HepG2 (cell line): Measurements from ENCODE around the gene MED10. TPM values are rescaled to one million over a fixed set of nuclear protein-coding genes. Genes with fewer than 3 reads are reported as not detected.

Experiments
- ATAC-seq: fragments of 200-7000 bp; cut with Tn5 transposase; 3 replicates; pipeline ENCODE4 v1.9.1; 2020; ENCODE audit warnings: mild to moderate bottlenecking, moderate library complexity
- BruUV-seq: library from RNA; stranded (reverse); fragments of 400-500 nt; replicated peaks from 2 replicates; lab custom pipeline; 2021; lab: Mats Ljungman, UMichigan
- CTCF ChIA-PET: fragments of 300-600 bp; formaldehyde crosslinking; extraction: SDS; loops from one replicate; lab custom pipeline; 2021; ENCODE audit warnings: low total read pairs, inconsistent platforms, low intra/inter-chr PET ratio; lab: Yijun Ruan, JAX
- POLR2A ChIA-PET: fragments of 350-600 bp; sonication (Branson Sonifier 250); formaldehyde crosslinking; loops from one replicate; lab custom pipeline; 2020; ENCODE audit warnings: antibody characterized with exemption, inconsistent platforms; lab: Yijun Ruan, JAX
- DNase-seq: peaks from one replicate; pipeline ENCODE4 v3.0.0-alpha.2; 2015; ENCODE audit warnings: low spot score
- FAIRE-seq: peaks from 3 replicates; lab custom pipeline; 2011; peaks lifted over from hg19 to GRCh38; lab: Jason Lieb, UNC
- H2AFZ ChIP-seq: one replicate; pipeline ENCODE4 v1.6.1; 2011; ENCODE audit warnings: low read length, inconsistent platforms
- H3K27ac ChIP-seq: fragments of 300-600 bp; 3 replicates; pipeline ENCODE4 v1.8.0; 2011; ENCODE audit warnings: mixed run types, mild to moderate bottlenecking, mixed read lengths, low read length, inconsistent platforms; ENCODE audit not compliant: insufficient read depth; ENCODE audit errors: extremely low read length
- H3K27me3 ChIP-seq, 2 experiments: fragments of 200-600 bp in 1 of 2; 2 replicates in 1 of 2; 3 replicates in 1 of 2; pipeline versions ENCODE4 v1.6.0 to v1.8.0; 2011; ENCODE audit warnings: low read length in 2 of 2, mild to moderate bottlenecking in 2 of 2, moderate library complexity in 2 of 2, inconsistent platforms in 1 of 2; ENCODE audit not compliant: insufficient read depth in 2 of 2, control insufficient read depth in 1 of 2
- H3K36me3 ChIP-seq, 2 experiments: fragments of 200-600 bp in 1 of 2; replicated peaks in 1 of 2; 2 replicates in 1 of 2; 3 replicates in 1 of 2; pipeline versions ENCODE4 v1.5.1 to v1.8.0; 2011; ENCODE audit warnings: low read length in 2 of 2, inconsistent platforms in 1 of 2; ENCODE audit not compliant: insufficient read depth in 2 of 2, control insufficient read depth in 1 of 2
- H3K4me1 ChIP-seq: 2 replicates; pipeline ENCODE4 v1.5.1; 2012; ENCODE audit warnings: low read length, inconsistent platforms; ENCODE audit not compliant: insufficient read depth
- H3K4me2 ChIP-seq: 2 replicates; pipeline ENCODE4 v1.6.0; 2011; ENCODE audit warnings: low read depth, low read length, inconsistent platforms
- H3K4me3 ChIP-seq, 3 experiments: fragments of 200-600 bp in 1 of 3; sonication (generic), shearing (Covaris generic) in 1 of 3; replicated peaks in 1 of 3; 2 replicates each; pipeline ENCODE4 v1.5.1; 2011 to 2016; ENCODE audit warnings: low read length in 3 of 3, inconsistent platforms in 2 of 3, low read depth in 2 of 3, mild to moderate bottlenecking in 2 of 3, control low read depth in 1 of 3, mixed read lengths in 1 of 3; ENCODE audit not compliant: insufficient read depth in 1 of 3
- H3K79me2 ChIP-seq: one replicate; pipeline ENCODE4 v1.6.1; 2011; ENCODE audit warnings: low read length, inconsistent platforms; ENCODE audit not compliant: insufficient read depth
- H3K9ac ChIP-seq: 2 replicates; pipeline ENCODE4 v1.6.0; 2011; ENCODE audit warnings: mild to moderate bottlenecking, low read depth, low read length, inconsistent platforms; ENCODE audit not compliant: insufficient read depth
- H3K9me3 ChIP-seq: 2 replicates; pipeline ENCODE4 v1.5.1; 2012; ENCODE audit warnings: mild to moderate bottlenecking, low read length
- H4K20me1 ChIP-seq: 2 replicates; pipeline ENCODE4 v1.6.0; 2011; ENCODE audit warnings: inconsistent platforms, mild to moderate bottlenecking, low read length, moderate library complexity; ENCODE audit not compliant: insufficient read depth
- GABPB1 ChIP-seq: IDR thresholded peaks from 2 replicates; pipeline ENCODE4 v1.6.1; 2016; ENCODE audit warnings: mild to moderate bottlenecking, missing genetic modification reagents, moderate library complexity, missing compliant biosample characterization
- MLX ChIP-seq: IDR thresholded peaks from 2 replicates; pipeline ENCODE4 v1.6.1; 2016
- NR2F1 ChIP-seq, 2 experiments: fragments of 450-650 bp in 1 of 2; formaldehyde crosslinking in 1 of 2; IDR thresholded peaks; 2 replicates each; pipeline versions ENCODE4 v1.5.0 to v1.6.1; 2016 to 2020; ENCODE audit warnings: mild to moderate bottlenecking in 1 of 2, missing compliant biosample characterization in 1 of 2, missing genetic modification reagents in 1 of 2, moderate library complexity in 1 of 2
- PHF5A ChIP-seq: IDR thresholded peaks from one replicate; pipeline ENCODE4 v1.6.1; 2018; ENCODE audit warnings: low read depth, missing genetic modification reagents; ENCODE audit not compliant: unreplicated experiment
- SIX4 ChIP-seq: sonication (generic); formaldehyde crosslinking; IDR thresholded peaks from 2 replicates; pipeline ENCODE4 v1.4.0; 2020; ENCODE audit warnings: missing genetic modification reagents
- SKI ChIP-seq: fragments of 450-650 bp; IDR thresholded peaks from one replicate; pipeline ENCODE4 v1.6.1; 2018; ENCODE audit warnings: mild to moderate bottlenecking; ENCODE audit not compliant: partially characterized antibody
- TBP ChIP-seq: sonication (generic); formaldehyde crosslinking; IDR thresholded peaks from 2 replicates; pipeline ENCODE4 v1.5.0; 2020; ENCODE audit warnings: missing genetic modification reagents
- ZBTB38 ChIP-seq: sonication (generic); formaldehyde crosslinking; IDR thresholded peaks from 2 replicates; pipeline ENCODE4 v1.5.1; 2020; ENCODE audit warnings: mild to moderate bottlenecking, missing genetic modification reagents
- ZEB1 ChIP-seq: IDR thresholded peaks from 2 replicates; pipeline ENCODE4 v1.6.1; 2012; ENCODE audit warnings: mild to moderate bottlenecking, low read depth, inconsistent platforms; ENCODE audit not compliant: insufficient replicate concordance
- ZNF101 ChIP-seq: sonication (generic); formaldehyde crosslinking; IDR thresholded peaks from 2 replicates; pipeline ENCODE4 v1.4.0; 2020; ENCODE audit warnings: mild to moderate bottlenecking, low read depth, missing genetic modification reagents, borderline replicate concordance
- ZSCAN22 ChIP-seq: sonication (generic); formaldehyde crosslinking; IDR thresholded peaks from 2 replicates; pipeline ENCODE4 v1.4.0; 2020; ENCODE audit warnings: mild to moderate bottlenecking, missing genetic modification reagents
- WGBS: methylation state at CpG from one replicate; pipeline ENCODE4 v1.1.6; 2017; ENCODE audit warnings: low lambda C conversion rate; 5-methylcytosine and 5-hydroxymethylcytosine counted together
- in situ Hi-C: cut with HindIII; loops from 2 replicates; pipeline ENCODE4 v1.10.0; 2017; ENCODE audit warnings: low pct_unique_long_range_greater_than_20kb; ENCODE audit not compliant: extremely low pct_ligation_motif_present
- intact Hi-C: fragments of 100-400 bp; cut with micrococcal nuclease; formaldehyde crosslinking; loops from one replicate; pipeline ENCODE4 v1.10.0; 2022; ENCODE audit not compliant: unreplicated experiment
- polyA plus RNA-seq, 8 experiments: library from polyadenylated mRNA; depleted of rRNA in 3 of 8; stranded (reverse) in 7 of 8; unstranded in 1 of 8; fragments of >200 nt; fragmentation: Illumina TruSeq in 4 of 8; extraction: Trizol in 4 of 8; gene quantifications; 2 replicates each; pipeline versions ENCODE4 v1.2.1 to v1.2.3, GENCODE V29; 2011 to 2016; ENCODE audit warnings: low read depth in 4 of 8, missing spikeins in 1 of 8, mixed read lengths in 1 of 8; ENCODE audit not compliant: insufficient read depth in 1 of 8
- total RNA-seq, 5 experiments: library from RNA; depleted of rRNA; stranded (reverse); fragments of >200 nt; fragmentation: Illumina TruSeq; extraction: Trizol; gene quantifications; 2 replicates each; pipeline ENCODE4 v1.2.3, GENCODE V29; 2016; ENCODE audit warnings: low read depth in 1 of 5

Gene MED10
- total and polyA plus RNA-seq, 2 of the 13 experiments (the other 11 are each of a cell fraction or from before 2014, with no cell fraction given), result 11.2 to 23.7 TPM

GRCh38 chr5:6403416-6403815, 25.1 kb upstream of the MED10 start:
- no peak for FAIRE-seq
- WGBS, result 25% methylated on average over 4 of the region's 4 CpGs

GRCh38 chr5:6402939-6403338, 24.6 kb upstream of the MED10 start:
- intact Hi-C loops, result no loop called here
- no TSS peak for BruUV-seq
- H3K4me1 ChIP-seq, result no peaks in the 10 kb centered on the region
- 30% methylated on average over 6 of the region's 6 CpGs for WGBS
- no peak overlapping the region for H2AFZ ChIP-seq
- TF ChIP-seq NR2F1 (CRISPR knock-in tag; IDR thresholded peaks at IDR 0.05) (no peak), TBP (CRISPR knock-in tag) (no peak), ZBTB38 (CRISPR knock-in tag) (no peak), PHF5A (CRISPR knock-in tag) (no peak), GABPB1 (CRISPR knock-in tag) (no peak), MLX (CRISPR knock-in tag) (no peak), ZNF101 (CRISPR knock-in tag) (no peak), SKI (no peak), SIX4 (no peak)
- DNase-seq, result no peak
- H3K9ac ChIP-seq, result no peak overlapping the region
- H3K27me3 ChIP-seq, result peaks cover 4 to 20% of the 10 kb centered on the region in 2 experiments
- FAIRE-seq, result no peak
- no peaks in the 10 kb centered on the region for H3K79me2 ChIP-seq
- no peak overlapping the region for H3K4me2 ChIP-seq
- CTCF ChIA-PET, result no interaction called here
- H4K20me1 ChIP-seq, result no peaks in the 10 kb centered on the region
- no peak overlapping the region for H3K27ac ChIP-seq
- in situ Hi-C loops, result no loop called here
- no peaks in the 10 kb centered on the region for H3K9me3 ChIP-seq
- ATAC-seq, result no peak
- no peak overlapping the region for H3K4me3 ChIP-seq
- POLR2A ChIA-PET, result no interaction called here
- no peaks in the 10 kb centered on the region for H3K36me3 ChIP-seq

More at GRCh38 chr5:6403416-6403815, 25.1 kb upstream of the MED10 start:
- Histone ChIP-seq H3K9ac (no peak overlapping the region), H3K36me3 (no peaks in the 10 kb centered on the region), H3K27ac (no peak overlapping the region), H3K4me2 (no peak overlapping the region), H3K4me3 (no peak overlapping the region), H3K79me2 (no peaks in the 10 kb centered on the region), H2AFZ (no peak overlapping the region), H4K20me1 (no peaks in the 10 kb centered on the region), H3K27me3 (peaks cover 3 to 16% of the 10 kb centered on the region in 2 experiments), H3K4me1 (no peaks in the 10 kb centered on the region), H3K9me3 (no peaks in the 10 kb centered on the region)
- DNase-seq (no peak), ATAC-seq (no peak)
- in situ Hi-C loops (no loop called here), intact Hi-C loops (no loop called here)
- no TSS peak for BruUV-seq
- CTCF ChIA-PET, result no interaction called here
- POLR2A ChIA-PET, result no interaction called here
- no peak for TF ChIP-seq ZEB1
- no peak for TF ChIP-seq ZSCAN22 (CRISPR knock-in tag)
